A204.1 (cell line): ENCODE measurements around the gene USP44.

Source experiments
- FAIRE-seq: peaks from 2 replicates; lab custom pipeline; 2012; peaks lifted over from hg19 to GRCh38; lab: Jason Lieb, UNC

Gene USP44

DNA sequence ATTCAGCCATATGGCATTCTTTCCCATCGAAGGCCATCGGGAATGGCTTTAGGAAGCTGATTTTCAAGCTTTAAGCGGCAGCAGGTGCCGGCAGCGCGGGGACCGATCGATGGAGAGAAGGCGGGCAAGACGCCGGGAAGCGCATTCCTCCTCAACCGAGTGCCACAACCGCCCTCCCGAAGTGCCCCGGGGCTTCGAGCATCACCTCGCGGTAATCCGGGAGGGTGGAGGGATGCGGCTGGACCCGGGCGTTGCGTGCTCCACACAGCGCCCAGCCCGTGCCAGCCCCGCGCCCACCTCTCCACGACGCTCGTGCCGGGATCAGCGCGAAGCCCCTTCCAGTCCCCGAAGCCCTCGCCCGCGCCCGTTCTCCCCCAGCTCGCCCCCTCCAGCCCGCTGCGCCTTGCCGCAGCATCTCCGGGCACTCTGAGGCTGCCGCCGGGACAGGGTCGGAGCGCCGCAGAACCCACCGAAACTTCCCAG lies 3.2 kb downstream of the USP44 start:
- no peak for FAIRE-seq

GRCh38 chr12:95547522-95548055 lies 3.7 kb downstream of the USP44 start:
- no peak for FAIRE-seq

- no peak for FAIRE-seq
These were observed 4.8 kb downstream of the USP44 start for GRCh38 chr12:95546491-95546813.

GRCh38 chr12:95545731-95546490 lies 5.4 kb downstream of the USP44 start:
- FAIRE-seq: no peak

DNA sequence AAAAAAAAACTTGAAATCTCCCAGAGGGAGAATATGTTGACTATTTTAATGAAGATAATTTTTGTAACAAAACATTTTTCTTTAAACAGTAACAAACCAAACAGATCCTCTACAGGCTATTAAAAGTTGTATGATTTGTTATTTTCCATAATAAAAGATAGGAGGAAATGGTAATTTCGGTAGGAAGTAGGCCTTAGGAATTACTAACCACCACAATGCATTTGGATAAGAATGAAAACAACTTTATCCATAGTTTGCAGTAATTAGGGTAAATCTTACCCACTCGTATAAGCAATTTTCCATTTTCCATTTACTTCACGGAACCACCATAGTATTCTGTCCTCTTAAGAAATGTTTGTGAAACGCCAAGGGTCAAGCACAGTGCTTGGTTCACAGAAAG lies 6.0 kb downstream of the USP44 start:
- no peak for FAIRE-seq

- peak; percentile 44 for FAIRE-seq
These were observed 6.5 kb downstream of the USP44 start for GRCh38 chr12:95544756-95545155.

- FAIRE-seq: no peak
These were observed 8.0 kb downstream of the USP44 start for GRCh38 chr12:95543305-95543704.

- FAIRE-seq: no peak
These were observed 9.8 kb downstream of the USP44 start for GRCh38 chr12:95541436-95541835.

- no peak for FAIRE-seq
These were observed 12.6 kb downstream of the USP44 start for GRCh38 chr12:95538656-95539055.

DNA sequence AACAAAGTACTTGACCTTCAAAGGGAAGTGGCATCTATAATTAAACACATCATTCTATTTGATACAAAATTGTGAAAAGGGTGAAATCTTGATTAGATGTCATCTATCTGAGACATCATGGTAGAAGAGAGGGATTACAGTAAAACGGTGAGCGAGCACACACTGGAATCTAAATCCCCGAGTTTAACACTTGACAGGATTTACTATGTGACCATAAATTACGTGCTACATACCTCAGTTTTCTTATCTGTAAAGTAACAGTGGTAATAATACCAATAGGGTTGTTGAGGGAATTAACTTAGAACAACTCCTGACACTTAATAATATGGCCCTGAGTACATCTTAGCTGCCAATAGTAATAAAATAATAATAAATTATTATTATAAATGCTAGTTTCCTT lies 13.3 kb downstream of the USP44 start:
- FAIRE-seq: no peak

DNA sequence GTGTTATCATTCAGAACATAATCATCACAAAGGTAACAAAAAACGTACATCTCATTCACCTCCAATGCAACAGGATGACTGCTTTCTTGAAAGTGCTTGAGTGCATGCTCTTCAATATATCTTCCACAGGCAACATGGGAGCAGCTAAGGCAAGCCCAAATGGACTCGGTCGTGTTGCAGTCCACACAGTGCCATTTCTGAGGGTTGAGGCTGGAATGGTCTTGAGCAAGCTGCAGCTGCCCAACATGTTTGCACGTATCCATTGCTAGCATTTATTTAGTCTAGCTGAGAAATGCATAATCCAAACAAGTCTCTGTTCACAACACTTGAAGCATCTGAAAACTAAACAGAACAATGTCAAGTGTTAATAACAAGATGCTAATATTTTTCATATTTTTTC lies 17.3 kb downstream of the USP44 start:
- FAIRE-seq: no peak

GRCh38 chr12:95532851-95533250 lies 18.4 kb downstream of the USP44 start:
- no peak for FAIRE-seq

DNA sequence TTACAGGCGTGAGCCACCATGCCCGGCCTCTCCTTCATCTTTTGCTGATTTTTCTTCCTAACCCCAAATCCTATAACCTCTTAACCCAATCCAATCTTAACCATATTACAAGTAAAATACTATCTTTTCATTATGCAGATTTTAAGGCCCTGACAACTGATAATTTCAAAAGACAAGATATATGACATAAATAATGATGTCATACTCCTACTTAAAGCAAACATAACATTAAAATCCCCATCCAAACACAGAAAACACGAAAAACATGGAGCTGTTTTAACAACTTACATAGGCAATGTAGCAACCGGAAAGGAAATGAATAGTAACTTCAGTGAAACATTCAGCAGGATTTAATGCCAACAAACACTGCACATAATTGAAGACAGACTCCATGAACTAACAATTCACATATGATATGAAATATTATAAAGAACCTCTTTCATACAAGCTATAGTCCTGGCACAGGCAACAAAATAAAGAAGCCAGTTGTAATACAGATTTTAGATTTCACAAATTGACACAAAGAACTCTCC lies 21.5 kb downstream of the USP44 start:
- FAIRE-seq: no peak

DNA sequence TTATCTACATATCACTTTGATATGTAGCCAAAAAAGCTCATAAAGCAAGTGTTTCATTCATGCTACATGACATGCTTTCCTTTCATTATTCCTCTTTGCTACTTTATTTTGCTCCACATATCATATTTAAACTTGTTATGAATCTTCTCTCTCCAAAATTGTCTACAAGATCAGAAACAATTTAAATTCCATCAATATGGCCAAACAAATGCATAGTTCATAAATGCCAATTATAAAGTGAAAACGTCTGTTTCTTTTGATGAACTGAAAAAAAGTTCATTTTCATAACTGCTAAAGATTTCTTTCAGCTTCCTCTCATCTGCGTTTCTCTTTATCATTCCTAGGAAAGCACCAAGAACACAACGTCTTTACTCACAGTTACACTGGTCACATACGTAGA lies 22.8 kb downstream of the USP44 start:
- FAIRE-seq: no peak

GRCh38 chr12:95522692-95523091 lies 28.6 kb downstream of the USP44 start:
- FAIRE-seq: no peak

DNA sequence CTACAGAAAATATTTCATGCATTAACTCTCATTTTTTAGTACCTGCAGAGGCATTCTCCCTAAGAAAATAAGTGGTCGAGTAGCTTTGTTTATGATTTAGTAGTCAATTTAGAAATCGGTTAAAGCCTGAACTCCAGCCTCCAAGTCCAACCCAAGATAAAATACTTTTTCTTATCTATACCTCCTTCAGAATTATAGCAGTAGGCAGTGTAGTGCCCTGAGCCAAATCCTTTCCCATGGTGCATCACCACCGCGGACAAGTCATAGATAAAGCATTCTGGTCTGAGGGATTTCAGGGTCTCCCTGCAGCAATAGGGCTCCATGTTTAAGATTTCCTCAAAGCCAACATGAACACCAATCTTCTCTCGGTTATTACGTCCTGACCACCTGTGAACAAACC lies 30.5 kb downstream of the USP44 start:
- no peak for FAIRE-seq

DNA sequence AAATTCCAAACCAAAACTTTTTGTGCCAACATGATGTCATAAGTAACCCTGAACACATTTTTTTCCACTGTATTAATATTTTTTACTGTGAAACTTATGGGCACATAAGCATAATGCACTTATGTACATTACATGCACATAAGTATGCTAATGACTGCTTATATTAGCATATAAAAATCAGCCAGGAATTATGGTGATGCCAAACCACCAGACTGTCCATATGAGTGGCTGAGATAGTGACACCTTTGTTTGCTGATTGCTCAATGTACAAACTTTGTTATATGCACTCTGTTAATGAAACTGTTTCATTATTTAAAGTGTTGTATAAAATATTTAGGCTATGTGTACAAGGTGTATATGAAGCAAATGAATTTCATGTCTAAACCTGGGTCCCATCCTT lies 32.3 kb downstream of the USP44 start:
- no peak for FAIRE-seq

GRCh38 chr12:95517246-95517645 lies 34.0 kb downstream of the USP44 start:
- no peak for FAIRE-seq

DNA sequence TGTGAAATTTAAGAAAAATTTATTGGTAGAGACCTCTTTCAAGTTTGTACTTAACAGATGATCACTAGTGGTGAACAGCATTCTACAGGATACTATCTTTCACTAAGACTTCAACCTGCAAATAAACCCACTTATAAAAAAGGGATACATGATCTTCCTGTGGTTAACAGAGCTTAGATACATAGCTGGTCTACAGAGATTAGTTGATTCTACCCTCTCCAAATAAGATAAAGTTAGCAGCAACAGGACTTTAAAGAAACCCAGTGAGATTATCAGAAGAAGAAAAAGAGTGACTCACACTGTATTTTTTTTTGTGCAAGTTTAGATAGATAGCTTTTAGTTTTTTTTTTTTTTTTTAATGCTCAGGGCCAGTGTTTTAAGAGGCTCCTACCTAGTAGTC lies 34.5 kb downstream of the USP44 start:
- FAIRE-seq: no peak

DNA sequence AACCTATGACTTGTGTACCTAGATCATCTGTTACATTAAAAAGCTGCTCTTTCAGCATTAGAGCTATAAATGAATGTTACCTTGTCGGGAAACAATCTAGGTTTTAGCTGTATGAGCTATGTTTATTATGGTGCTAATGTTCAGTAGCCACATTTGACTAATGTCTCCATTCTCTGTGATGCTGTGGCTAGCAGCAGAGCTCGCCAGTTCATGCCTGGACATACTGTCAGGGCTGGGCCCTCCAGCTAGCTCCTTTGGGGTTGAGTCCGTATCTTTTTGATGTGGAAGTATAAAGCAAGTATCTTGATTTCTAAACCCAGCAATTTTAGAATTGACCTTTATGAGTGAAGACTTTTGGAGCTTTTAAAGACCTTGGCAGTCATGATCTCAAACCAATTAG lies 36.1 kb downstream of the USP44 start:
- no peak for FAIRE-seq

- FAIRE-seq: no peak
These were observed 37.7 kb downstream of the USP44 start for GRCh38 chr12:95513599-95513998.

DNA sequence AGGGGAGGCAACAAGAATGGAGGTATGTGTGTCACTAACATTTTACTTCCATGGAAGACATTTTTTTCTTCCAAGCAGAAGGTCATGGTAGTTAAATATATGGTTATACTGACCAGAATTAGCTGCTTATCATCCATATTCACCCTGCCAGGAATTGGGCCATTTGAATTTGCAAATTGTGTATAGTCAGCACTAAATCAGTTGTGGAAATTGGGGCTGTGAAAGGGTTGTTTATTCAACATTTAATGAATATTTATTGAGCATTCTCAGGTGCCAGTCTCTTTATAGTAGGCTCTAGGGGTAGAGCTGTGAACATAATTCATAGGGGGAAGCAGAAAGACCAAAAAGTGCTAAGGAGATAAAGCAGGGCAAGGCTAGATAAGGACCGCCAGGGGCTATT lies 39.3 kb downstream of the USP44 start:
- FAIRE-seq: no peak

DNA sequence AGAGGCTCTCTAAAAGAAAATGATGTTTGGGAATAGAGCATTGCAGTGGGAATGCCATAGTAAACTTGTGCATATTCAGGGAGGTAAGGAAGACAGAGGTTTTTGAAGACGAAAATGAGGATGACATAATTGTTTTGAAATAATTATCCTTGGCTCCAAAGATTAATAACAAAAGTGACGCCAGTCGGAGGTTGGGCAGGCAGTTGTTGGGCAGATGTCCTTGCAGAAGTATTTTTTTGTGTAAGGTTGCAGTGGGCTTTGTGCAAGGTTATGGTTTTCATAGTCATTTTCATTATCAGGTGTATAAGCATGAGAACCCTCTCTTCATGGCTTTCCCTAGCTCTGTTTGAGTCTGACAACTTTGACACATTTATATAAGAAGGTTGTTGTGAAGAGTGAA lies 42.0 kb downstream of the USP44 start:
- no peak for FAIRE-seq
